ENCODE results near the gene SPANXN4.

The SPANXN4 gene

GRCh38 chrX:143025628-143026027, at the start of gene SPANXN4:
Gene SPANXN4 (plus strand): TSS chrX:143025928. CDS start chrX:143026015, 87 bp downstream.
- DNase-seq = no peak

GRCh38 chrX:142977128-142977914, 48.4 kb upstream of the SPANXN4 start:
- DNase-seq = no peak

- no peak for DNase-seq
Measured at GRCh38 chrX:142978130-142978684, 47.5 kb upstream of the SPANXN4 start.

GRCh38 chrX:142982679-142983078, 43.0 kb upstream of the SPANXN4 start:
- DNase-seq = no peak

GRCh38 chrX:142994988-142995387, 30.7 kb upstream of the SPANXN4 start:
- no peak for DNase-seq

- DNase-seq = no peak
Measured at GRCh38 chrX:142998447-142999198, 27.1 kb upstream of the SPANXN4 start.

GRCh38 chrX:142999199-142999701, 26.5 kb upstream of the SPANXN4 start:
- DNase-seq = no peak

GRCh38 chrX:143002206-143002605, 23.5 kb upstream of the SPANXN4 start:
- DNase-seq = no peak

GRCh38 chrX:143017272-143017671, 8.5 kb upstream of the SPANXN4 start:
- no peak for DNase-seq

GRCh38 chrX:143027275-143027674, 1.5 kb downstream of the SPANXN4 start:
- DNase-seq = no peak

- no peak for DNase-seq
Measured at GRCh38 chrX:143047511-143047910, 21.8 kb downstream of the SPANXN4 start.

- no peak for DNase-seq
Measured at GRCh38 chrX:143058120-143058519, 32.4 kb downstream of the SPANXN4 start.

- no peak for DNase-seq
Measured at GRCh38 chrX:143081231-143081630, 55.5 kb downstream of the SPANXN4 start.

GRCh38 chrX:143082537-143082936, 56.8 kb downstream of the SPANXN4 start:
- no peak for DNase-seq
